Measurements from ENCODE around the gene CDH23.

GRCh38 chr10:71715026-71715425 lies 318.3 kb downstream of the CDH23 start:
- TF ChIP-seq POLR2A (IDR thresholded peaks at IDR 0.05; ENCODE audit: low read depth, low read length) (no peak), ZNF274 (IDR thresholded peaks at IDR 0.05; ENCODE audit: insufficient read depth, insufficient read length) (no peak), KLF5 (IDR thresholded peaks at IDR 0.05; ENCODE audit: partially characterized antibody) (no peak), KDM1A (IDR thresholded peaks at IDR 0.05; ENCODE audit: borderline replicate concordance) (no peak), TARDBP (IDR thresholded peaks at IDR 0.05; ENCODE audit: borderline replicate concordance) (no peak), CTCF (IDR thresholded peaks at IDR 0.05 in 2 of 3, conservative IDR thresholded peaks at IDR 0.05 in 1 of 3; ENCODE audit: control insufficient read depth in 2 of 3, extremely low read depth in 1 of 3, insufficient read depth in 1 of 3, low read depth in 3 of 3, low read length in 3 of 3) (no peak), MAX (IDR thresholded peaks at IDR 0.05; ENCODE audit: low read depth, low read length) (no peak), IKZF1 (conservative IDR thresholded peaks at IDR 0.05) (no peak)

Data from GM12878 (cell line).